Measurements from ENCODE around the gene TIAL1.

Gene TIAL1

DNA sequence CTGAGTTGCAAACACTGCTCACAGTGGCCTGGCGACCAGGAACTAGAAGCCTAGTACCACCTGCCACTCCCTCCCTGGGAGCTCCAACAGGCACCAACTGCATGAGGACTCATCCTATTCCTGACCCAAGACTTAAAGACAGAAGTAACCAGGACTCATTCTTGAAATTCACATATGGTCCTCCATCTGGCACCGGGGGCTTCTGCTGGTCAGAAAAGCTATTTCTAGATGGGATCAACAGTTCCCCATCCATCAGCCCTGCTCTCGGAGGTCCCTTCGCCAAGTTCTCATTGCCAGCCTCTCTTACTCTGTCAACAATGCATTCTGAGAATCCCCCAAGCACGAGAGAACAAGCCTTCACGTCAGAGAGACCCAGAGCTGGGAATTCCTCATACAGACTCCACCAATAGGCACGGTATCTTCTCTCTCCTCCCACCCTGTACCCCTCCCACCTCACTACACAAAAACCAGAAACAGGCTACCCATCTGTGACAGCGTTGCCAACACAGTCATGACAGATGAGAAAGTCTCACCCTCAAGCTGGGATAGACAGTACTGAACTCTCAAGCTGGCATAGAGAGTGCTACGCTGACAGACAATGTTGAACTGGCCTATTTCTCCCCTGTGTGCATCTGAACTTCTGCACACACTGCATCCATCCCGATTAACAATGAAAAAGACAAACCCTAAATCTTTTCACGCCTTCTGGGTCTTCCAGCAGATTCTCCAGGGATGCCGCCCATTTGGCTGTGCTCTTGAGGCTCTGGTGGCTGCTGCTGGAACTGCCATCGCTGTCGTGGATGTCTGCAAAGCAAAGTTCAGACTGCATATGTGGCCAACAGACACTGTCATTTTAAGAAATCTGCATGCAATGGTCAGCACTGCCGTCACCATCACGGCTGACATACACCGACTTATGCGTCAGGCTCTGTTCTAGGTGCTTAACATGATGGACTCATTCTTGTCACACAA is 69.9 kb downstream of the TIAL1 start:
- no peak for DNase-seq

DNA sequence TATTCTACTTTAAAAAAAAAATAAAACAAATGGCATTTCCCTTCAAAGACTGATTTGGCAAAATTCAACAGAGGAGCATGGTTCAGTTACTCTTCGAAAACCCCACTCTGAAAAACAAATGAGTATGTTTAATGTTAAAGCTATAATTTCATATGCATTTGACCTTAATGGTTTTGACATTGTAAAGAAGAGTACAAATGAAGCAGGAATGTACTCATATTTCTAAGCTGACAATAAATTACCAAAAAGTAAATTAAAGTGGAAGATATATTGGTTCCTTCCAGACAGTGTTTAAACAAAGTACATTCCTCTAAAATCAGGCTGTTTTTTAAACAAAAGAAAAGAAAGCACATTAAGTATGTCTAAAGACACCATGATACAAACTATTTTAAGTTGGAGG is 70.6 kb downstream of the TIAL1 start:
- no peak for DNase-seq

GRCh38 chr10:119525116-119525515 is 71.6 kb downstream of the TIAL1 start:
- DNase-seq: no peak

GRCh38 chr10:119524720-119525070 is 72.1 kb downstream of the TIAL1 start:
- DNase-seq: no peak

DNA sequence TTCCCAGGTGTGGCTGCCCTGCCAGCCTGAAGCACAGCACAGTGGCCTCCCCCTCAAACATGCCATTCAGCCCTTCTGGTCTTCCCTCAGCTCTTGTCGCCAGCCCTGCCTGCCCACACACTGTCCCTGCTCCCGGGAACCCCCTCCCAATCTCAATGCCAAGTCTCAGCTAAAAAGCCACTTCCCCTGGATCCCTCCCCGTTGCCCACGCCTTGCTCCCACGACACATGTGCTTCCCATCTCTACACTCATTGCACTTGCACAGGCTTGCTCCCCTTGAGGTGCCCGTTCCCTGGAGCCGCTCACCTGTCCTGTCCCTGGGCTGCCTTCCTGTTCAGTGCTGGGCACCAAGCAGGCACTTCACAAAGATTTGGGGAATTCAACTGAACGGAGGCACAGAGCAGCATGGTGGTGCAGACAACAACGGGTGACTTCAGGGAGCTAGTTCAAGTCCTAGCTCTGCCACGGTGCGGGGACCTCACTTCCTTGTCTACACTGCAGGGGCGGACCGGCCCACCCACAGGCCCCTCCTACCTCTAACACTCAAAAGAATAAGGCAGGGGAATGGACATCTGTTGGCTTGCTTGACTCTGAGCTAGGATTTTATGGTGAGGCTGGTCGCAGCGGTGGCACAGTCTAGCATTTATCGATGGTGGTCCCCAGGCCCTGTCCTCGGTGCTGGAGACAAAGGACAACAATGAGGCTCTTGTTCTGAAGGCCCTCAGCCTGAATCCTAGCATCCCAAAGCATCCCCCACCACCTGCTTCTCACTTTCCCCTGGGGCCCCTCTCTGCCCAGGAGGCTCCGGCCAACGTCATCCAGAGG is 72.7 kb downstream of the TIAL1 start:
- no peak for DNase-seq

Data from CD4-positive, alpha-beta T cell treated with Interleukin-4 for 4 hours (primary cell).